MM.1S (cell line): ENCODE results near the gene CACNG3.
"Not testable (repeated sequence)": the region's sequence is repeated elsewhere in the genome, so short reads cannot be mapped to it uniquely, and the experiment has no call there.

Source experiments
- DNase-seq: peaks from one replicate; pipeline ENCODE4 v3.0.0-alpha.2; 2015
- H2AFZ ChIP-seq: fragments of 300-600 bp; sonication (generic); 2 replicates; pipeline ENCODE4 v1.6.0; 2016; ENCODE audit warnings: antibody characterized with exemption, low read length
- H3F3A ChIP-seq: fragments of 300-600 bp; sonication (generic); 2 replicates; pipeline ENCODE4 v1.6.1; 2016; ENCODE audit warnings: mild to moderate bottlenecking, antibody characterized with exemption, low read length, moderate library complexity, mixed read lengths; ENCODE audit not compliant: insufficient read depth
- H3K27ac ChIP-seq: fragments of 300-600 bp; sonication (generic); 2 replicates; pipeline ENCODE4 v1.5.1; 2016; ENCODE audit warnings: mild to moderate bottlenecking, low read length
- H3K27me3 ChIP-seq: fragments of 300-600 bp; sonication (generic); replicated peaks from 2 replicates; pipeline ENCODE4 v1.6.0; 2016; ENCODE audit warnings: low read length; ENCODE audit not compliant: insufficient read depth
- H3K36me3 ChIP-seq: fragments of 300-600 bp; sonication (generic); replicated peaks from 2 replicates; pipeline ENCODE4 v1.6.1; 2016; ENCODE audit warnings: mild to moderate bottlenecking, low read length, mixed read lengths; ENCODE audit not compliant: insufficient read depth
- H3K4me1 ChIP-seq: fragments of 300-600 bp; sonication (generic); 2 replicates; pipeline ENCODE4 v1.6.1; 2016; ENCODE audit warnings: low read length, mixed read lengths
- H3K4me2 ChIP-seq: fragments of 300-600 bp; sonication (generic); 2 replicates; pipeline ENCODE4 v1.6.0; 2016; ENCODE audit warnings: low read depth, low read length
- H3K4me3 ChIP-seq: fragments of 300-600 bp; sonication (generic); 2 replicates; pipeline ENCODE4 v1.5.1; 2016; ENCODE audit warnings: low read length, mixed read lengths
- H3K79me2 ChIP-seq: fragments of 300-600 bp; sonication (generic); 2 replicates; pipeline ENCODE4 v1.6.1; 2016; ENCODE audit warnings: mixed run types, low read length, mixed read lengths
- H3K9ac ChIP-seq: fragments of 300-600 bp; sonication (generic); 2 replicates; pipeline ENCODE4 v1.6.1; 2016; ENCODE audit warnings: low read length, mixed read lengths
- H3K9me2 ChIP-seq: fragments of 300-600 bp; sonication (generic); replicated peaks from 2 replicates; pipeline ENCODE4 v1.6.1; 2016; ENCODE audit warnings: mild to moderate bottlenecking, low read length, mixed read lengths; ENCODE audit not compliant: insufficient read depth
- H3K9me3 ChIP-seq: fragments of 300-600 bp; sonication (generic); replicated peaks from 2 replicates; pipeline ENCODE4 v1.6.1; 2016; ENCODE audit warnings: mild to moderate bottlenecking, low read length, mixed read lengths; ENCODE audit not compliant: insufficient read depth
- H4K20me1 ChIP-seq: fragments of 300-600 bp; sonication (generic); 2 replicates; pipeline ENCODE4 v1.6.1; 2016; ENCODE audit warnings: mild to moderate bottlenecking, low read length, moderate library complexity, mixed read lengths; ENCODE audit not compliant: insufficient read depth
- EZH2 ChIP-seq: fragments of 300-600 bp; sonication (generic); optimal IDR thresholded peaks from 2 replicates; pipeline ENCODE3; 2017; ENCODE audit warnings: low read depth, mild to moderate bottlenecking, antibody characterized with exemption, low read length, mixed read lengths
- EZH2phosphoT487 ChIP-seq: fragments of 300-600 bp; sonication (generic); IDR thresholded peaks from 2 replicates; pipeline ENCODE4 v1.6.1; 2018; ENCODE audit warnings: antibody characterized with exemption, low read length
- TF ChIP-seq, protein P1 (sequence below): fragments of 300-600 bp; sonication (generic); IDR thresholded peaks from 2 replicates; pipeline ENCODE4 v1.5.1; 2016; ENCODE audit warnings: antibody characterized with exemption, low read length, mixed read lengths

CACNG3 gene

DNA sequence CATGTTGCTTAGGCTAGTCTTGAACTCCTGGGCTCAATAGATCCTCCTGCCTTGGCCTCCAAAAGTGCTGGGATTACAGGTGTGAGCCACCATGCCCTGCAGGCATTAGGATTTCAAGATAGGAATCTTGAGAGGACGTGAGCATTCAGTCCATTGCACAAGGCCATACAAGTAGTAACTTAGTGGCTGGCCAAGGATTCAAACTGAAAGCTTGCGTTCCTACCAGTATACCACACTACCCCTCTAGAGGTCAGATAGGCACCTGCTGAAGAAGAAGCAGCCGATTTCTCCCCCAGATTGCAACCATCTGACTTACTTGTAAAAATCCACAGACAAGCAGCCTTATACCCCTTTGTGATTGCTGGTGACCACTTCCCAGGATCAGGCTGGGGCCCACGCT lies 80.9 kb downstream of the CACNG3 start:
- Histone ChIP-seq H4K20me1 (no peaks in the 10 kb centered on the region), H3K4me3 (no peak overlapping the region), H3K9me2 (no peaks in the 10 kb centered on the region), H3F3A (no peaks in the 10 kb centered on the region), H3K27ac (no peak overlapping the region), H3K4me1 (no peaks in the 10 kb centered on the region), H3K36me3 (no peaks in the 10 kb centered on the region), H3K9me3 (no peaks in the 10 kb centered on the region), H3K79me2 (no peaks in the 10 kb centered on the region), H2AFZ (no peak overlapping the region), H3K27me3 (no peaks in the 10 kb centered on the region), H3K4me2 (no peak overlapping the region), H3K9ac (no peak overlapping the region)
- DNase-seq = no peak
- TF ChIP-seq, protein P1, sequence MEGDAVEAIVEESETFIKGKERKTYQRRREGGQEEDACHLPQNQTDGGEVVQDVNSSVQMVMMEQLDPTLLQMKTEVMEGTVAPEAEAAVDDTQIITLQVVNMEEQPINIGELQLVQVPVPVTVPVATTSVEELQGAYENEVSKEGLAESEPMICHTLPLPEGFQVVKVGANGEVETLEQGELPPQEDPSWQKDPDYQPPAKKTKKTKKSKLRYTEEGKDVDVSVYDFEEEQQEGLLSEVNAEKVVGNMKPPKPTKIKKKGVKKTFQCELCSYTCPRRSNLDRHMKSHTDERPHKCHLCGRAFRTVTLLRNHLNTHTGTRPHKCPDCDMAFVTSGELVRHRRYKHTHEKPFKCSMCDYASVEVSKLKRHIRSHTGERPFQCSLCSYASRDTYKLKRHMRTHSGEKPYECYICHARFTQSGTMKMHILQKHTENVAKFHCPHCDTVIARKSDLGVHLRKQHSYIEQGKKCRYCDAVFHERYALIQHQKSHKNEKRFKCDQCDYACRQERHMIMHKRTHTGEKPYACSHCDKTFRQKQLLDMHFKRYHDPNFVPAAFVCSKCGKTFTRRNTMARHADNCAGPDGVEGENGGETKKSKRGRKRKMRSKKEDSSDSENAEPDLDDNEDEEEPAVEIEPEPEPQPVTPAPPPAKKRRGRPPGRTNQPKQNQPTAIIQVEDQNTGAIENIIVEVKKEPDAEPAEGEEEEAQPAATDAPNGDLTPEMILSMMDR = no peak
- TF ChIP-seq EZH2phosphoT487 = no peak
- no peak for TF ChIP-seq EZH2

DNA sequence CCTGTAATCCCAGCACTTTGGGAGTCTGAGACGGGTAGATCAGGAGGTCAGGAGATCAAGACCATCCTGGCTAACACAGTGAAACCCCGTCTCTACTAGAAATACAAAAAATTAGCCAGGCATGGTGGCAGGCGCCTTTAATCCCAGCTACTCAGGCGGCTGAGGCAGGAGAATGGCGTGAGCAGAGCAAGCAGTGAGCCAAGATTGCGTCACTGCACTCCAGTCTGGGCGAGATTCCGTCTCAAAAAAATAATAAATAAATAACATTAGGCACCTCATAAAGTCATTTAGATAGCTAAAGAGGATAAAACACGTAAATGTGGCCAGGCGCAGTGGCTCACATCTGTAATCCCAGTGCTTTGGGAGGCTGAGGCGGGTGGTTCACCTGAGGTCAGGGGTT lies 87.7 kb downstream of the CACNG3 start:
- not testable (repeated sequence) for H3K9ac ChIP-seq, DNase-seq, H3K27ac ChIP-seq

DNA sequence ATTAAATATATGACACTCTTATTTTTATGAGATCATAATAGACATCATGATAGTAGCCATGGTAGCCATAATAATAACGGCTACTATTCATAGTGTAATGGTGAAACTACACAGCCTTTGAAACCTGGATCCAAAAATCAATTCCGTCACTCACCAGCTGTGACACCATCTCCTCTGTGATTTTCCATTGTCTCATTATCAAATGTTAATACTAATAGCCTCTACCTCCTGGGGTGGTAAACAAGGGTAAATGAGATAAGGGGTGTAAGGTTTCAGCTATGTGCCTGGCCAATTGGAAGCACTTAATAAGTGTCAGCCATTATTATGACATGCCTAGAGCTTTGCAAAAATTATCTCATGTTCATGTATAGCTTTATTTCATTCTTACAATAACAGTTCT lies 88.6 kb downstream of the CACNG3 start:
- DNase-seq = no peak
- H3K36me3 ChIP-seq = no peaks in the 10 kb centered on the region
- H4K20me1 ChIP-seq = no peaks in the 10 kb centered on the region
- H3F3A ChIP-seq = no peaks in the 10 kb centered on the region
- no peaks in the 10 kb centered on the region for H3K9me2 ChIP-seq
- H3K4me2 ChIP-seq = no peak overlapping the region
- TF ChIP-seq EZH2 (no peak), EZH2phosphoT487 (no peak)
- TF ChIP-seq, protein P1 = no peak
- H2AFZ ChIP-seq = no peak overlapping the region
- H3K9me3 ChIP-seq = no peaks in the 10 kb centered on the region
- no peaks in the 10 kb centered on the region for H3K27me3 ChIP-seq
- H3K9ac ChIP-seq = no peak overlapping the region
- no peak overlapping the region for H3K4me3 ChIP-seq
- H3K79me2 ChIP-seq = no peaks in the 10 kb centered on the region
- H3K4me1 ChIP-seq = no peaks in the 10 kb centered on the region
- no peak overlapping the region for H3K27ac ChIP-seq

More for the DNA sequence above, 87.7 kb downstream of the CACNG3 start:
- not testable (repeated sequence) for H3K79me2 ChIP-seq, H4K20me1 ChIP-seq, H2AFZ ChIP-seq, H3K27me3 ChIP-seq, H3K9me3 ChIP-seq, H3K4me2 ChIP-seq, H3K36me3 ChIP-seq, H3K9me2 ChIP-seq, H3K4me1 ChIP-seq, H3F3A ChIP-seq, H3K4me3 ChIP-seq

DNA sequence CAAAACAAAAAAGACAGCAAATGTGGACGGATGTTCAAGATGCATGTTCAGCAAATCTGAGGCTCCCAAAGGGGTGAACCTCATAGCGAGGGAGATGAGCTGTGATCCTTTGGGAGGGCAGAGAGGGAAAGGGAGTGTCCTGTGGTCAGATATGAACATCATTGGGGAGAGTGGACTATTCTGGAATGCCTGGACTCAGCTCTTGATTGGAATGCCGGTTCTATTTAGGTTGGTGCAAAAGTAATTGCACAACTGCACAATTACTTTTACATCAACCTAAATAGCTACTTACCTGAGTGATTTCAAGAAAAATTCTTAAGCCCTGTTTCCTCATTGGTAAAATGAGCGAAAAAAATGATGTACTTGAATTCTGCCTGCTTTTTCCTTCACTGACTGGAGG lies 89.6 kb downstream of the CACNG3 start:
- no peak overlapping the region for H2AFZ ChIP-seq
- H3K4me2 ChIP-seq = no peak overlapping the region
- H3K36me3 ChIP-seq = no peaks in the 10 kb centered on the region
- H3K9me2 ChIP-seq = no peaks in the 10 kb centered on the region
- no peak for DNase-seq
- no peak overlapping the region for H3K9ac ChIP-seq
- H3K27ac ChIP-seq = no peak overlapping the region
- no peaks in the 10 kb centered on the region for H3K79me2 ChIP-seq
- no peaks in the 10 kb centered on the region for H3K9me3 ChIP-seq
- H4K20me1 ChIP-seq = no peaks in the 10 kb centered on the region
- no peaks in the 10 kb centered on the region for H3K4me1 ChIP-seq
- TF ChIP-seq, protein P1 = no peak
- TF ChIP-seq EZH2phosphoT487 (no peak), EZH2 (no peak)
- no peaks in the 10 kb centered on the region for H3F3A ChIP-seq
- no peak overlapping the region for H3K4me3 ChIP-seq
- no peaks in the 10 kb centered on the region for H3K27me3 ChIP-seq
